MV-4-11 (cell line): Measurements from ENCODE around the gene NCEH1.

Experiments used
- DNase-seq: peaks from one replicate; lab custom pipeline; 2025; lab: John Stamatoyannopoulos, UW

The NCEH1 gene

GRCh38 chr3:172646439-172647015 is 64.3 kb downstream of the NCEH1 start:
- DNase-seq, result no peak

DNA sequence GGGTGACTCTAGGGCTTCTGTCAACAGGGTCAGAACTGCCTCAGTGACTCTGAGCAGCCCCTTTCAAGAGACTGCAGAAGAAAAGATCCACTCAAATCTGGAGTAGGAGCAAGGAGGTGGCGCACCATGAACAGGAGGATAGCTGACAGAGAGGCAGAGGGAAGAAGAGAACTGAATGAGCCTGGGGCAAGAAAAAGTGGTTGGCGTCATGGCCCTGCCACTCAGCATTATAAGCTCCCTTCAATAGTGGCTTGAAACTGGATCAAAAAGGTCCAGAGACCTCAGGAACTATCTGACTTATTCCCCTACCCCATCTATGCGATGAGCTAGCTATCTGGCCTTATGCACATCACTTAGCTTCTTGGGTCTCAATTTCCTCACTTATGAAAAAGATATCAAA is 66.6 kb downstream of the NCEH1 start:
- DNase-seq, result no peak

- DNase-seq, result no peak
Observed at GRCh38 chr3:172643506-172644179, 67.2 kb downstream of the NCEH1 start.

DNA sequence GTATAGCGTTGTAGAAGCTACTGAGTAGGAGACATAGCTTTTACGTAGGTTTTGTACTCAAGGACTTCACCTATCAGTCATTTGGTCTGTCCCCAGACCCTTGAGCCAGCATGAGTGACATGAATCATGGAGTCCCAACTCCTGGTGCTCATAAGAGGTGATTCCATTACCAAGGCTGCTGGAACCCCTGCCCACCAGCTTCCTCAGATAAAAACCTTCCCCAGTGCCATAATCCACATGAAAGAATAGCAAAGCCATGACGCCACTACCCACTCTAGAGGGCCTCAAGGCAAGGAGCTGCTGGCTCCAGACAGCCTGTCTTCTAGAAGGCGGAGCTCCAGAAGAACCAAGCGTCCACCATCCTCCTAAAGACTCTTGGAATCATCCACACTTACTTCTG is 69.6 kb downstream of the NCEH1 start:
- DNase-seq, result no peak

DNA sequence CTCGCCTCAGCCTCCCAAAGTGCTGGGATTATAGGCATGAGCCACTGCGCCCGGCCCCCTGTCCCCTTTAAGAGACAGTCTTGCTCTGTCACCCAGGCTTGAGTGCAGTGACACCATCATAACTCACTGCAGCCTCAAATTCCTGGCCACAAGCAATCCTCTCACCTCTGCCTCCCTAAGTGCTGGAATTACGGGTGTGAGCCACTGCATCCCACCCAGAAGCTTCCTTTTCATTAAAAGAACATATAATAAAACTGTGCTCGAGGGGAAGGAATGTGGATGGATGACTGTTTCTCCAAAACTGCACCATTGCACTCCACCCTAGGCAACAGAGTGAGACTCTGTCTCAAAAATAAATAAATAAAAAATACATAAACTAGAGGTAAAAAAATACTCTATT is 70.1 kb downstream of the NCEH1 start:
- no peak for DNase-seq

DNA sequence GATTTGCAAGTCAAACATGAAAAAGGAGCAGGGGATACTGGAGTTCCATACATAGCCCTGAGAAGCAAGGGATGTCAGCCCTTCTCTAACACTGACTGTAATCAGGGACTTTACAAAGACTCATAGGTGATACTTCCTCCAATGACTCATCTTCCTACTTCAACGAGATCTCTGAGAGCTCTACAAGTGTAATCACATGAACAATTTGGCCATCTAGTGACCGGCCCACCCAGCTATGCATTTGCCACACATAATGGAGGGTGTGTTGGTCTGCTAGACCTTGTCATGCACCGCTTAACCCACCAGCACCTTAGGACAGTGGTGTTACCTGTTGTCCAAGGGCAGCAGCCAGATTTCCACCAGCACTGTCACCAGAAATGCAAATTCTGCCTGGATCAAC is 75.3 kb downstream of the NCEH1 start:
- DNase-seq, result no peak

- DNase-seq, result no peak
Observed at GRCh38 chr3:172634948-172635347, 75.9 kb downstream of the NCEH1 start.

- no peak for DNase-seq
Observed at GRCh38 chr3:172630316-172630715, 80.6 kb downstream of the NCEH1 start.

DNA sequence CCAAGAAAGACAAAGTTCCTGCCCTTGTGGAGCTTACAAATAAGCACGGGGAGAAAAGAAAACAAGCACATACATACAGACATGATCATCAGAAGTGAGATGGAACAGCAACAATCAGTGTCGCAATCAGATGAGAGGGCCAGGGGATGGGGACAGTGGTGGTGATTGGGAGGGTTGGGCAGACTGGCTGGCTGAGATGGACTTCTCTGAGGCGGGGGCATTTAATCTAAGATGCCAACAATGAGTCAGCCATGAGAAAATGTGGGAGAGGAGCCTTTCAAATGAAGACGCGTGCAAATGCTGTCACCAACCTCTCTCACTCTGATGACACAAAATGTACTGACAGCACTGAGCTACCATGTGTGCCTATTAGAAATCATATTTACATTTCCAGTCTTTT is 81.4 kb downstream of the NCEH1 start:
- DNase-seq, result no peak

- DNase-seq, result peak; percentile 86
Observed at GRCh38 chr3:172627057-172627809, 83.6 kb downstream of the NCEH1 start.

GRCh38 chr3:172626021-172626640 is 84.7 kb downstream of the NCEH1 start:
- no peak for DNase-seq

DNA sequence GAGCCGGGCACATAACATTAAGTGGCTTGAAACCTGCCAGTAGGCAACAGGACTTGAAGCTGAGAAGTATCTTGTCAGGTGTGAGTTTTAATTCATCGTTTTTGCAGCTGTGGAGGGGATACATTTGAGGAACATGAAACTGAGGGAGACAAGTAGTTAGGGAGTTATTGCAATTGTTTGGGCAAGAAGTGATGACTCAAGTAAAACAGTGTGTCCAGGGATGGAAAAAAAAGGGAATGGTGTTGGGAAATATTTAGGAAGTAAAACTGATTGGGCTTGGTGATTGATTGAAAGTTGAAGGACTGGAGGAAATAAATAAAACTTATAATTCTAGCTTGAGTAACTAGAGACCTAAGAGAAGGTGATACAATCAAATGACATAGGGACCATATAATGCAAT is 85.5 kb downstream of the NCEH1 start:
- DNase-seq, result peak; percentile 80

DNA sequence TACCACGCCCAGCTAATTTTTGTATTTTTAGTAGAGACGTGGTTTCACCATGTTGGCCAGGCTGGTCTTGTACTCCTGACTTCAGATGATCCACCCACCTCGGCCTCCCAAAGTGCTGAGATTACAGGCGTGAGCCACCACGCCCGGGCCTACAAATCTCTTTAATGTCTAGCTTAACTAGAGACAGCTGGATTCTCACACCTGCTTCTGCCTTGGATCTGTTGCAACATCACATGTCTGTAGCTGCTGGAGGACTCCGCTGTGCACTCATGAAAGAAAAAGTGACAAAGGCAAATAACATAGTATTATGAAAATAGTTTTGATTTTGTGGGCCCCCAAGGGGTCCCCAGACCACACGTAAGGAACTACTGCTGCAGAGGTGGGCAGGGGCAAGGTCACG is 85.9 kb downstream of the NCEH1 start:
- peak; percentile 42 for DNase-seq

DNA sequence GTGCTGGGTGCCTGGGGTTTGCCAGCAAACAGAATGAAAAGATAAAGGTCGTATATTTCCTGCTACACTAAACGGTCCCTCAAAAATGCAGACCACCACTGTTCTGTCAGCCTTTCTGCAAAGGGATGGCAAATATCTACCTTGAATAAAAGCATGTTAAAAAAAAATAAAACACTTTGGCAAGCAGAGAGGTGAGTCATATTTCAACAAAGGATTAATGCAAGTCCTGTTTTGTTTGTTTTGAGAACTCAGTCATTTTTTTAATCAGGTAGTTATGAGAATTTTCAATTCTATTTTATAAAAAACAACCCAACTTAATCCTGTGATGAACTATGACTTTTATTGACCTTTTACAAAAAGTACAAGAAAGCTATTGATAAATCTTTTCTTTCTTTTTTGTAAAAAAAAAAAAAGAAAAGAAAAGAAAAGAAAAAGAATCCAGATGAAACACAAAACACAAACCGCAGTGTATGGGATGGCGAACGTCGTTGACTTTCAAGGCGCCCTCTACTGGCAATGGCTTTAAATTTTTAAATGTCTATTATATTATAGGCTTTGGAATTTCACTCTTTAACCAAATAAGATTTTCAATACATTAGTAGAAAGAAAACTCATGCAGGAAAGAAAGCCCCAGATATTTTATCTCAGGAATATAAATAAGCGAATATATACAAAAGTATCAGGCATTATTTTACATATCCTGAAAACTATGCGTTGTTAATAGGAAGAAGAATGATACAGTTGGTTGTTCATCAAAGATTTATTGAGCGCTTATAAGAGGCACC is 87.8 kb downstream of the NCEH1 start:
- DNase-seq, result no peak

GRCh38 chr3:172622156-172622555 is 88.7 kb downstream of the NCEH1 start:
- no peak for DNase-seq

DNA sequence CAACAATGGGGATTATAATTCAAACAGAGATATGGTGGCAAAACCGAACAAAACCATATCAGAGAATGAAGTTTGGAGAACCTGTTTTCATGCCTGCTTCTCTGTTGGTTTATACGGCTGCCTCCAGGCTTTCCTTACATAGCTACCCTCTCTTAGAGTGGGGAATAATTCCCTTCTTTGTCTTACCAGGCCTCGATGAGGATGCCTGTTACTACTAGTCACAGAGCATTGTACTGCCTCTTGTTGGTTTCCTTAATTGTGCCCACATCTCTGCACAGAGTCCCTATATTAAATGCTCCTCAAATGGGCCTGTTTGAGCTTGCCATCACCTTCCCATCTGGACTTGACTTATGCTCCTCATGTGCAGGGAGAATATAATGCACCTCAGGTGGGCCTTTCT is 92.9 kb downstream of the NCEH1 start:
- DNase-seq, result no peak

DNA sequence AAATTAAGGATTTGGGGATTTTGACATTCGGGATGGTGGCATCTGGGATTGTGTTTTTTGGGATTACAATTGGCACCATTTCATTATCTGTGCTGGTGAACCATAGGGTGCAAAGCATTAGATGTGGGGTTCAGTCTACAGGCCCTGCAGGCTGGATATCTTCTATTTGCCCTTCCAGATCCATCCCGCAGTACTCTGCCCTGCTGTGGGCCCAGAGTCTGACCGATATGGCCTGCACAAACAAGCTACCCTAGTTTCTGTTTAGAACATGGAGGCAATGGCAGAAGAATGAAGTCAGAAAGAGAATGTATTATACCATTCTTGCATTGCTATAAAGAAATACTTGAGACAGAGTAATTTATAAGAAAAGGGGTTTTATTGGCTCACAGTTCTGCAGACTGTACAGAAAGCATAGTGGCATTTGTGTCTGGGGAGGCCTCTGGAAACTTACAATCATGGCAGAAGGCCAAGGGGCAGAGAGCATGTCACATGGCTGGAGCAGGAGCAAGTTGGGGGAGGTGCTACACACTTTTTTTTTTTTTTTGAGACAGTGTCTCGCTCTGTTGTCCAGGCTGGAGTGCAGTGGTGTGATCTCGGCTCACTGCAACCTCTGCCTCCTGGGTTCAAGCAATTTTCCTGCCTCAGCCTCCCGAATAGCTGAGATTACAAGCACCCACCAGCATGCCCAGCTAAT is 93.7 kb downstream of the NCEH1 start:
- DNase-seq, result no peak

DNA sequence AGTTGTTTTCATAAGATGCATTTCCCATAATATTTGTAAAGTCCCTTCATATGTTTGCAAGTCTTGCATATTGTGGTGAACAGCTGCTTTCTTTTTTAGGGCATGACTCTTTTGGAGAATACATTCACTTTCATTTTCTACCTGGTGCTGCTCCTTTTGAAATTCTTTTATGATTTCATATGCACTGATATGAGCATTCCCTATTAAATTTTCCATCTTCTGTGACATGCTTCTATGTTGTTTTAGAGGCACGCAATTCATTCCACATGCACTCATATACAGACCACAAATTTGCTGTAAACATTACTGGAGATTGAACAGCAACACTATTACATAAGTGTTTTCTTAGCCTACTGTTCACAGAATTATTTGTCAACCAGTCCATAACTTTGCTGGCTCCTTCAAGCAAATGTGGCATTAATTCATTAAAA is 94.8 kb downstream of the NCEH1 start:
- DNase-seq, result no peak

- DNase-seq, result no peak
Observed at GRCh38 chr3:172615296-172615695, 95.6 kb downstream of the NCEH1 start.

DNA sequence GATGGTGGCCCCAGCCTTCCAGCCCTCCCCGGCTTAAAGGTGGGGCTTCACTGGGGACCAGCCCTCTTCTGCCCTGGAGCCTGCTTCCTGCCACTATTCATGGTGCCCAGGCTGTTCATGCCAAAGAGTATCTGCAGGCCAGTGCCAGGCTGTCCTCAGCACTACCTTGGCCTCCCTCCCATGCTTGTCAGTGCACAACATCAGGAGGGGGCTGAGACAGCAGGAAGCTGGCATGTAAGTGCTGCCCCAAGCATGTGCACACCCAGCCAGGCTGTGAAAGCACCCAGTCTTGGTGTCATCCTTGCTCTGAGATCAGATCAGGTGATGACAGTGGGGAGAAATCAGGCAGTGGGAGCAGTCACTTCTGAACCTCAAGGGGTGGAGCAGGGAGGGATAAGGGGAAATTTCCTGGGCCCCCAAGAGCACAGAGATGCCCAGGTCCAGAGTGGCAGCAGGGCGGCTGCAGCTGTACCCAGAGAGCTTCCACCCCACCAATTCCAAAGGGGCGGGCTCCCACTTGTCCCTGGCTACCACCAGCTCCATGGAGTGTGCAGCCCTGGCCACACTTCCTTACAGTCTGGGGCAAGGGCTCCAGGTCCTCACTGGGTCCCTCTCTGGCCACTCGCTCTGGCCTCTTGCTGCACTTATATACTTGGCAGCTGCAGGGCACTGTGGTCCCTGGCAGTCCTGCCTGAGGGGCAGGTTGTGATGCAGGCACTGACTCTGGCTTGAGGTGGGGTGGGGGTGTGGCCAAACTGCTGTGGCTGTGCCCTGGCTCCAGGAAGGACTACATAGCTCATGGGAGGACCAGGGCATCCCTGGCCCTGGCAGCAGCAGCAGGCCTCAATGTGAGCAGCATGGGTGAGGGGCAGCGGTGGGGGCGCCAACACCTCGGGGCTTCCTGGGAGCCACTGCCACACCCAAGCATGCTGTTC is 96.3 kb downstream of the NCEH1 start:
- no peak for DNase-seq
